Caco-2 (cell line): Measurements from ENCODE around the gene LNX2. TPM values are rescaled to one million over a fixed set of nuclear protein-coding genes. Genes with fewer than 3 reads are reported as not detected.

Experiments
- BruUV-seq: library from RNA; stranded (reverse); fragments of 400-500 nt; replicated peaks from 2 replicates; lab custom pipeline; 2021; lab: Mats Ljungman, UMichigan
- CTCF ChIA-PET: fragments of 300-600 bp; sonication (Branson Sonifier 250); formaldehyde crosslinking; loops from one replicate; lab custom pipeline; 2022; ENCODE audit warnings: antibody characterized with exemption; lab: Charles Lee
- POLR2A ChIA-PET: fragments of 300-600 bp; sonication (Branson Sonifier 250); formaldehyde crosslinking; loops from one replicate; lab custom pipeline; 2022; ENCODE audit warnings: antibody characterized with exemption; lab: Charles Lee
- DNase-seq, 2 experiments: peaks; one replicate each; pipeline versions ENCODE4 v3.0.0 to v3.0.0-alpha.2; 2020 to 2022
- H3K27me3 ChIP-seq: replicated peaks from 2 replicates; pipeline ENCODE4 v1.6.0; 2011; ENCODE audit warnings: low read length; ENCODE audit not compliant: control insufficient read depth, insufficient read depth
- H3K36me3 ChIP-seq: 2 replicates; pipeline ENCODE4 v1.5.1; 2011; ENCODE audit warnings: low read length; ENCODE audit not compliant: control insufficient read depth, insufficient read depth
- H3K4me1 ChIP-seq: fragments of 250-450 bp; sonication (Bioruptor Pico); 2 replicates; pipeline ENCODE4 v1.5.1; 2020; ENCODE audit warnings: mild to moderate bottlenecking
- H3K4me3 ChIP-seq: 2 replicates; pipeline ENCODE4 v1.5.1; 2011; ENCODE audit warnings: low read depth, mild to moderate bottlenecking, control low read depth, low read length
- H3K9me3 ChIP-seq: fragments of 250-450 bp; sonication (Bioruptor Pico); 2 replicates; pipeline ENCODE4 v1.5.1; 2020; ENCODE audit warnings: mild to moderate bottlenecking, moderate library complexity
- H3K27ac Mint-ChIP-seq: one replicate; pipeline ENCODE4 v1.8.0; 2022; ENCODE audit warnings: mixed read lengths; ENCODE audit not compliant: unreplicated experiment
- H3K27me3 Mint-ChIP-seq: one replicate; pipeline ENCODE4 v1.8.0; 2022; ENCODE audit warnings: mixed read lengths; ENCODE audit not compliant: insufficient read depth, unreplicated experiment
- H3K36me3 Mint-ChIP-seq: one replicate; pipeline ENCODE4 v1.8.0; 2022; ENCODE audit warnings: mild to moderate bottlenecking, mixed read lengths; ENCODE audit not compliant: insufficient read depth, unreplicated experiment
- H3K4me1 Mint-ChIP-seq: one replicate; pipeline ENCODE4 v1.8.0; 2022; ENCODE audit warnings: low read depth, mixed read lengths; ENCODE audit not compliant: unreplicated experiment
- H3K4me3 Mint-ChIP-seq: one replicate; pipeline ENCODE4 v1.8.0; 2022; ENCODE audit warnings: mild to moderate bottlenecking, moderate library complexity, mixed read lengths; ENCODE audit not compliant: unreplicated experiment
- H3K9me3 Mint-ChIP-seq: one replicate; pipeline ENCODE4 v1.8.0; 2022; ENCODE audit warnings: mixed read lengths; ENCODE audit not compliant: unreplicated experiment
- intact Hi-C: fragments of 100-400 bp; cut with micrococcal nuclease; formaldehyde crosslinking; loops from one replicate; pipeline ENCODE4 v1.10.0; 2022; ENCODE audit not compliant: unreplicated experiment
- total RNA-seq: library from RNA; stranded (reverse); gene quantifications from 2 replicates; pipeline ENCODE4 v1.2.3, GENCODE V29; 2022
- TF ChIP-seq, protein P1 (sequence below), 2 experiments: fragments of 200-600 bp in 1 of 2; IDR thresholded peaks; 1 replicate in 1 of 2; 2 replicates in 1 of 2; pipeline versions ENCODE4 v1.5.1 to v1.8.0; 2011 to 2022; ENCODE audit warnings: antibody characterized with exemption in 1 of 2, control low read depth in 1 of 2, inconsistent platforms in 1 of 2, low read depth in 1 of 2, low read length in 1 of 2, mild to moderate bottlenecking in 1 of 2, moderate library complexity in 1 of 2; ENCODE audit not compliant: insufficient read depth in 1 of 2, severe bottlenecking in 1 of 2, unreplicated experiment in 1 of 2

The LNX2 gene
- total RNA-seq, 1 experiment from 2014 or later: 24.4 TPM

- Histone ChIP-seq H3K4me3 (no peak overlapping the region), H3K36me3 (peaks cover 2% of the 10 kb centered on the region; the same call in 1 of the 2 replicates), H3K9me3 (0 out of 2 replicates have a peak, but pooled peaks cover 3% of the 10 kb centered on the region), H3K4me1 (peaks cover 41% of the 10 kb centered on the region), H3K27me3 (no peaks in the 10 kb centered on the region)
- no peaks in the 10 kb centered on the region for H3K36me3 Mint-ChIP-seq
- TF ChIP-seq, protein P1, sequence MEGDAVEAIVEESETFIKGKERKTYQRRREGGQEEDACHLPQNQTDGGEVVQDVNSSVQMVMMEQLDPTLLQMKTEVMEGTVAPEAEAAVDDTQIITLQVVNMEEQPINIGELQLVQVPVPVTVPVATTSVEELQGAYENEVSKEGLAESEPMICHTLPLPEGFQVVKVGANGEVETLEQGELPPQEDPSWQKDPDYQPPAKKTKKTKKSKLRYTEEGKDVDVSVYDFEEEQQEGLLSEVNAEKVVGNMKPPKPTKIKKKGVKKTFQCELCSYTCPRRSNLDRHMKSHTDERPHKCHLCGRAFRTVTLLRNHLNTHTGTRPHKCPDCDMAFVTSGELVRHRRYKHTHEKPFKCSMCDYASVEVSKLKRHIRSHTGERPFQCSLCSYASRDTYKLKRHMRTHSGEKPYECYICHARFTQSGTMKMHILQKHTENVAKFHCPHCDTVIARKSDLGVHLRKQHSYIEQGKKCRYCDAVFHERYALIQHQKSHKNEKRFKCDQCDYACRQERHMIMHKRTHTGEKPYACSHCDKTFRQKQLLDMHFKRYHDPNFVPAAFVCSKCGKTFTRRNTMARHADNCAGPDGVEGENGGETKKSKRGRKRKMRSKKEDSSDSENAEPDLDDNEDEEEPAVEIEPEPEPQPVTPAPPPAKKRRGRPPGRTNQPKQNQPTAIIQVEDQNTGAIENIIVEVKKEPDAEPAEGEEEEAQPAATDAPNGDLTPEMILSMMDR (IDR thresholded peaks at IDR 0.05; ENCODE audit: insufficient read depth in 1 of 2, low read depth in 1 of 2, low read length in 1 of 2, severe bottlenecking in 1 of 2, unreplicated experiment in 1 of 2): no peak
- H3K9me3 Mint-ChIP-seq: no peaks in the 10 kb centered on the region
- H3K4me3 Mint-ChIP-seq: no peak overlapping the region
- no peak overlapping the region for H3K27ac Mint-ChIP-seq
- intact Hi-C loops: no loop called here
- no peaks in the 10 kb centered on the region for H3K27me3 Mint-ChIP-seq
- ChIA-PET CTCF (no interaction called here), POLR2A (interaction anchor here (1.4 kb wide), 1 partner anchor 20 kb away, joined by 9 read pairs; the partner anchor contains the start of gene LNX2)
- no peaks in the 10 kb centered on the region for H3K4me1 Mint-ChIP-seq
- DNase-seq: peak in 1 of 2 experiments; percentile 27
- BruUV-seq: no TSS peak
These were observed 20.3 kb downstream of the LNX2 start for GRCh38 chr13:27599845-27600553.

DNA sequence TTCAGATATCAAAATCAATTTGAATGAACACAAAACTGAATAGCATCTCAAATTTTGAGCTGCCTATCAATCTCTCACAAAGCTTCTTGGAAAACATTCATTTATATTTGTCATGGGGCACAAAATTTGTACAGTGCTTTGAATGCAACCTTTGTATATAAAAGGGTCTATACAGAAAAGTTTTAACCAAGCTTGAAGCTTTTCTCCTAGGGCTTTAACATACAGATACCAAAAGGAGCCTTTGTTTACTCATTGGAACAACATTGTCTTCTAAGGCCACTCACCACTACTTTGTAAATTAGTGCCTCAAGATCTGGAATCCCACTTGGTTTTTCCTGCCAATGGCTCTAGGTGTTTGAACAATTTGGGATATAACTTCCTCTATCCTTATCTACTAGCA, 21.2 kb downstream of the LNX2 start:
- no peaks in the 10 kb centered on the region for H3K4me1 Mint-ChIP-seq
- ChIA-PET CTCF (interaction anchor here (1.8 kb wide), 1 partner anchor 21 kb away, joined by 5 read pairs; the partner anchor contains the start of gene LNX2), POLR2A (no interaction called here)
- Histone ChIP-seq H3K4me1 (peaks cover 41% of the 10 kb centered on the region), H3K9me3 (0 out of 2 replicates have a peak, but pooled peaks cover 3% of the 10 kb centered on the region), H3K36me3 (peaks cover 2% of the 10 kb centered on the region; the same call in 1 of the 2 replicates), H3K27me3 (no peaks in the 10 kb centered on the region), H3K4me3 (no peak overlapping the region)
- no peaks in the 10 kb centered on the region for H3K9me3 Mint-ChIP-seq
- BruUV-seq: no TSS peak
- no peaks in the 10 kb centered on the region for H3K27me3 Mint-ChIP-seq
- no peaks in the 10 kb centered on the region for H3K36me3 Mint-ChIP-seq
- intact Hi-C loops: no loop called here
- H3K4me3 Mint-ChIP-seq: no peak overlapping the region
- TF ChIP-seq, protein P1 (IDR thresholded peaks at IDR 0.05; ENCODE audit: insufficient read depth in 1 of 2, low read depth in 1 of 2, low read length in 1 of 2, severe bottlenecking in 1 of 2, unreplicated experiment in 1 of 2): no peak
- no peak overlapping the region for H3K27ac Mint-ChIP-seq
- DNase-seq: no peak

DNA sequence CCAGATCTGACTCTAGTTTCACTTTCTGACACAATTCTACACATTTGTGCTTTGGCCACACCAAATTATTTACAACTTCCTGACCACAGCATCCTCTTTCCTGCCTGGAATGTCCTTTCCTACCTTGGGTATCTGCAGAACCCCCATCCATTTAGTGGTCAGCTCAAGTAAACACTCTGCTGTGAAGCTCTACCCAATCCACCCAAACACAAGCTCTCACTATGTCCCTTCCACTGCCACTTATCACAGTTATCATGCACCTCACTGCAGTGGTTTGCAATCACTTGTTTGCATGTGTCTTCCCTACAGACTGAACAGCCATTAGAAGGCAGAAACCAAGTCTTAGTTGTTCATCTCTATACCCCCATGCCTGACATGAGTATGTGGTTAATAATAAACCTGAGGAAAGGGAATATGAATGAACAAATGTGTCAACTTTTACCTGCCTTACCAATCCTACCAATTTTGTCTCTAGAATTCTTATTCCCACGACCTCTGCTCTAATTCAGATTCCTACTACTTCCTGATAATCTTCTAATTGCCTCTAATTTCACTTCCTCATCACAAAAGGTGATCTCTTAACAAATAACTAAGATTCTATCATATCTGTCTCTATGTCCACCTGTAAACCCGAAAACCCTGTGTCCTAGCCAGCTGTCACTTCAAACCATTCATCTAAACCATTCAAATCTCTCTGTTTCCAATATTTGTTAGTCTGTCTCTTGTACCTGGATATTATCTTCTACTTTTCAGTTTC, 25.1 kb downstream of the LNX2 start:
- H3K27me3 Mint-ChIP-seq: no peaks in the 10 kb centered on the region
- intact Hi-C loops: no loop called here
- POLR2A ChIA-PET: interaction anchor here (0.5 kb wide), 1 partner anchor 586 kb away, joined by 4 read pairs; no protein-coding TSS in a partner anchor

More for the DNA sequence above, 25.1 kb downstream of the LNX2 start:
- no peak overlapping the region for H3K27ac Mint-ChIP-seq
- no peak overlapping the region for H3K4me3 Mint-ChIP-seq
- no peaks in the 10 kb centered on the region for H3K27me3 ChIP-seq
- no peak for DNase-seq
- TF ChIP-seq, protein P1 (IDR thresholded peaks at IDR 0.05; ENCODE audit: insufficient read depth in 1 of 2, low read depth in 1 of 2, low read length in 1 of 2, severe bottlenecking in 1 of 2, unreplicated experiment in 1 of 2): no peak
- CTCF ChIA-PET: no interaction called here
- no peaks in the 10 kb centered on the region for H3K4me1 Mint-ChIP-seq
- BruUV-seq: no TSS peak
- no peak overlapping the region for H3K4me3 ChIP-seq
- H3K9me3 ChIP-seq: no peaks in the 10 kb centered on the region
- H3K9me3 Mint-ChIP-seq: no peaks in the 10 kb centered on the region
- H3K36me3 ChIP-seq: peaks cover 2% of the 10 kb centered on the region; the same call in 1 of the 2 replicates
- no peaks in the 10 kb centered on the region for H3K36me3 Mint-ChIP-seq
- H3K4me1 ChIP-seq: peaks cover 38% of the 10 kb centered on the region
